ENCODE data around the gene THY1.
"Not testable (repeated sequence)": the region's sequence is repeated elsewhere in the genome, so short reads cannot be mapped to it uniquely, and the experiment has no call there.

Gene THY1

DNA sequence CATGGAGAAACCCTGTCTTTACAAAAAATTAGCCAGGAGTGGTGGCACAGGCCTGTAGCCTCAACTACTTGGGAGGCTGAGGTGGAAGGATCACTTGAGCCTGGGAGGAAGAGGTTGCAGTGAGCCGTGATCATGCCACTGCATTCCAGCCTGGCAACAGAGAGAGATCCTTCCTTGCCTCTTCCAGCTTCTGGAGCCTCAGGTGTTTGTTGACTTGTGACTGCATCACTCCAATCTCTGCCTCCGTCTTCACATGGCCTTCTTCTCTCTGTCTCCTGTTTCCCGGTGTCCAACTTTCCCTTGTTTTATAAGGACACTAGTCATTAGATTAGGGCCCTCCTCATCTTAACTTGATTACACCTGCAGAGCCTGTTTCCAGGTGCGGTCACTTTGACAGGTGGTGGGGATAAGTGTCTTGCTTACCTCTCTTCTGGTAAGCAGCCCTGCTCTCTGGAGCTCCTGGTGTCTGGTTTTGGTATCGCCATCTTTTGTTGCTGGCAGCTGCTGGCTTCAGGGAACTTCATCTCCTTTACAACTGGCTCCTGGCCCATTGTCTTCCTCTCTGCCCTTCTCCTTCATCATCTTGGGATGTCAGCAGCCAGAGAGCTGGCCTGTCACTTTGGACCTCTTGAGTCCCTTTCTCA lies 33.2 kb downstream of the THY1 start:
- in situ Hi-C loops (cut with MboI; ENCODE audit: low sequenced_read_pairs) = no loop called here

DNA sequence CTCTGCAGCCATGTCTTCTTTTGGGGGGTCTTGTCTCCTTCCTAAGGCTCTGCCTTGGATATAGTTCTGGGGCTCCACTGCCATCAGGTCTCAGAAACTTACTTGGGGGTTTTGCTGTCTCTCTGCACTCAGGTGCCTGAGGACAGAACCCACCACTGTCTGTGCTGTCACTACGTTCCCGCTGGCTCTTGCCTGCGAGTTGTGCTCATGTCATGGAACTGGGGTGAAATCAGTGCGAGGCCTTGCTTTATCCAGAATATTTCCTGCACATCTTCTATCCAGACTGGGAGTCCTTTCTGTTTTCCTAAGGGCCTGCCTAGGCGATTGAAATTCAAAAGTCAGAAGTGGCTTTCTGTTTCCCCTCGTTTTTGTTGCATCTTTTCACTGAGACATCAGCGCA lies 34.9 kb downstream of the THY1 start:
- in situ Hi-C loops (cut with MboI; ENCODE audit: low sequenced_read_pairs) = no loop called here

DNA sequence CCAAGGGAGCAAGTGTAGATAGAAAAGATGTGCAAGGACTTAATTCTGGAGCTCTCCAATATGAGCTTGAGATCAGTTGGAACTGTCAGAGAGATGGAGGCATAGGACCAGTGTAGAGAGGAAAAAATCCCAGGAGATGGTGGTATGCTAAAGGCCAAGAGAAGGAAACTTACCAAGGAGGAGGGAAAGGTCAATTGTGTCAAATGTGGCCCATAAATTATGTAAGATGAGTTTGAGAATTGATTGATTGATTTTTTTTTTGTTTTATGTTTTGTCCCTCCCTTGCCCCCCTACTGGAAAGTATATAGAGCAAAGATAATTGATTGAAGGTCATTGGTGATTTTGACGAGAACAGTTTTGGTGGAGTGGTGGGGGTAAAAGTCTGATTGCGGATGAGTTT lies 38.6 kb downstream of the THY1 start:
- in situ Hi-C loops (cut with MboI; ENCODE audit: low sequenced_read_pairs) = no loop called here

DNA sequence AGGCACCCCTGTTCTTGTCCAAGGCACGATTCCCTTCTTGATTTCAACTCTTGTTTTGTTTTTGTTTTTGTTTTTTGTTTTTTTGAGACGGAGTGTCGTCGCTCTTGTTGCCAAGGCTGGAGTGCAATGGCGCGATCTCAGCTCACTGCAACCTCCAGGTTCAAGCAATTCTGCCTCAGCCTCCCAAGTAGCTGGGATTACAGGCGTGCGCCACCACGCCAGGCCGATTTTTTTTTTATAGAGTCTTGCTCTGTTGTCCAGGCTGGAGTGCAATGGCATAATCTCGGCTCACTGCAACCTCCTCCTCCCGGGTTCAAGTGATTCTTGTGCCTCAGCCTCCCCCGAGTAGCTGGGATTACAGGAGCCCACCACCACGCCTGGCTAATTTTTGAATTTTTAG lies 40.5 kb downstream of the THY1 start:
- in situ Hi-C loops (cut with MboI; ENCODE audit: low sequenced_read_pairs) = not testable (repeated sequence)

DNA sequence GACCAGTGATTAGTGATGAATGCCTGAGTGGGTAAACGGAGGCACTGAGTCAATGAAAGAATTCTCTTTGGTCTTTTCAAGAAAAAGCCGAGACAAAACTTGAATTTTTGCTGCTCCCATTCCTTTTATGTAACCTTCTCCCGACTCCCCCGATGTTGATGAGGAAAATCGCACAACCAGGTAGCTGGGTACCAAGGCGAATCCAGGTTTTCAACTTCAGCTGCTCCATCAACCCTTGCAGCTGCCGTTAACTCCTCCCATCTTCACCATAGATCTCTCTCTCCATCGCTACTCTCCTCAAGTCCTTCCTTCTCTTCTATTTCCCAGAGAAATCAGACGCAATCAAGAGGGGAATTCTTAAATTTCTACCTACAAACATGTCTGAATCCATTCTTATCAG lies 40.9 kb downstream of the THY1 start:
- in situ Hi-C loops (cut with MboI; ENCODE audit: low sequenced_read_pairs) = no loop called here

DNA sequence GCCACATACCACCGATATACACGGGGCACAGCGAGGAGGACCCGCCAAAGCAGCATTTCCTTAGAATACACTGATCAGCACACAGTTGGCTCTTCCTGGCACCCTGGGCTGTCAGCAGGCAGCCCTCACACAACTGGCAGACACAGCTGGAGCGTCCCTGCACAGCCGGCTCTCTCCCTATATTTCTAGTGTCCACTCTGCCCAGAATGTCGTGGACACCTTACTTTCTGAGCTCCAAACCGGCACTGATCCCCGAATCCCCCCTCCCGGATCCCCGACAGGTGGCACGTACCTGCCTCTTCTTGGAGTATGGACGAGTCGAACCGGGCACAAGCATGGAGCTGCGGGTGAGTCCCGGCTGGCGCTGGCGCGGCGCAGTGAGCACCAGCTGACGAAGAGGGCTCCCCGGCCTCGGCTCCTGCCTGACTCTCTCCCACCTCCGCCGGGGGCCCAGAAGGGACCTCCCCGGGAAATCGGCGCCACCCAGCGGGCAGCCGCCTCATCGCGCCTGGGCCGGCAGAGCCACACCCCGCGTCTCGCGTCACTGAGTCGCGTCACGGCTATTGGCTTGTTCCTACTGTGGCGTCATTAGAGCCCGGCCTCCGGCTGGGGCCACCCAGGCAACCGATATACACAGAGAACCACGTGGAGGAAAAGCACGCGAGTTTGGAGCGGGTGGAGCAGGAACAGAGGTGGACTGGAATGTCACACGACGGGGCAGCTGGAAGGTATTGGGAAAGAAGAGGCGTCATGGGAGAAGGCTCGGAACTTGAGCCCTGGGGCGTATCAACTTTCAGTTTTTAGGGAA lies 41.6 kb downstream of the THY1 start, which contains the start of gene USP2:
USP2 (minus strand) TSS at position 510 of the 808 bp plus-strand sequence. CDS start 8,210 bp downstream, outside the sequence.
- in situ Hi-C loops (cut with MboI; ENCODE audit: low sequenced_read_pairs) = no loop called here

DNA sequence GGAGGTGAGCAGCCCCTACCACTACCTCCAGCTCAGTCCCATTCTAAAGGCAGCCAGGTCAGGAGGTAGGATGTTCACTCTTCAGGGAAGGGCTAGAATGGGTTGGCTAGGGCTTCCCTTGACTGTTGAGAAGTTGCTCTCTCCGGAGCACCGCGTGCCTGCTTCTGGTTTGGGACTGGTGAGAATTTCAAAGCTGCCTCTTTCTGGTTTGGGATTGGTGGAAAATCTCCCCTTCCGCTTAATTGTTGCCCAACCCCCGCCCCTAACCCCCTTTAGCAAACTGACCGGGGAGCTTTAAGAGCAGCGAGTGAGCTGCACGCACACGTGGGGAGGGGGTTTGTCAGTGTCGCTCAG lies 42.2 kb downstream of the THY1 start:
- in situ Hi-C loops (cut with MboI; ENCODE audit: low sequenced_read_pairs) = no loop called here

DNA sequence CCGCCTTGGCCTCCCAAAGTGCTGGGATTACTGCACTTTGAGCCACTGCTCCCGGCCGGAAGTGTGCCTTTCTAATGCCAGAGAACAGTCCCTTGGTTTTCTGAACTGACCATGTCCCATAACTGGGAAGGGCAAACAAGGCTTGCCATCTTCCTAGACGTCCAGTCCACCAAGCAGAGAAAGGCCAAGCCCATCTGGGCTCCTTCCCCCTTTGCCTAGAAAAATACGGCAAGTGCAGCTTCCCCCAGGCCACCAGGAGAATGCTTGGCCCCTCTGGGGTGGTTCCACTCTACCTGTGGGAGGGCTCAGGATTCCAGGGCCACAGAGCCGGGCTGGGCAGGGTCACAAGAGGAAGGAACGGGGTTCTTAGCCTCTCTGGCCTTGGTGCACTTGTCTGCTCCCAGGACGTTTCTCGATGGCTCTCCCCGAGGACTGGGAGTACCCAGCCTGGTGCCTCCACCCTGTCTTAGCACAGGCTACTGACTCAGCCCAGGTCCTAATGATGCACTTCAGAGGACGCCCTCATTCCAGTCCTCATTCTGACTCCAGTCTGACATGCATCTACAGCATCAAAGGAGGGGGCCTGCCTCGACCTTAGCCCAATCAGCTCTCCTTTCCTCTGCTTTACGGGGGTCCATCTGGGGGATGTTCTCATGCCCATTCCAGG lies 42.7 kb downstream of the THY1 start:
- in situ Hi-C loops (cut with MboI; ENCODE audit: low sequenced_read_pairs) = no loop called here

DNA sequence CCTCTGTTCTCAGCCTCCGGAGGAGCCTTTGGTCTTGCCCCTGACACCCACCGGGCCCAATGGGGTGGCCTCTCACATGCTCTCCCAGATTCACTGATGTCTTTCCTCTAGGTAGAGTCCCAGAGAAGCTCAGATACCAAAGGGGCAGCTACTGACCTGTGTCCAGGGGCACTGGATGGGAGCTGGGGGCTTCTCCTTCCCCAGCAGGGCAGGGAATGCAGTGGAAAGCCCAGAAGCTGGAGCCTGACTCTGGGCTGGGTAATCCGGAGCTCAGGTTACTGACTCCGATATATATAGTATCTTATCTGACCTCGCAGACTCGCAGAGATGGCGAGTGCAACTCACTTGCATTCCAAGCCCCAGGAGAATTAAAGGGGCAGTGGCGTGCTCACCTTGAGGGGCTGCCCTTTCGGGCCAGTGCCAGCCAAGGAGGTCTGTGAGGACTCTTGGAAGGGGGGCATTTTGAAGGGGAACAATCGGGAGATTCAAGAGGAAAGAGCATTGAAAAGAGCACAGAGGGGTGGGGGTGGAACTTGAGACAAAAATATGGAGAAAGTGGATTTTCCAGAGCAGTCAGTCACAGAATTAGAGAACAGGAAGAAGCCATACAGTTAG lies 44.0 kb downstream of the THY1 start:
- in situ Hi-C loops (cut with MboI; ENCODE audit: low sequenced_read_pairs) = no loop called here

DNA sequence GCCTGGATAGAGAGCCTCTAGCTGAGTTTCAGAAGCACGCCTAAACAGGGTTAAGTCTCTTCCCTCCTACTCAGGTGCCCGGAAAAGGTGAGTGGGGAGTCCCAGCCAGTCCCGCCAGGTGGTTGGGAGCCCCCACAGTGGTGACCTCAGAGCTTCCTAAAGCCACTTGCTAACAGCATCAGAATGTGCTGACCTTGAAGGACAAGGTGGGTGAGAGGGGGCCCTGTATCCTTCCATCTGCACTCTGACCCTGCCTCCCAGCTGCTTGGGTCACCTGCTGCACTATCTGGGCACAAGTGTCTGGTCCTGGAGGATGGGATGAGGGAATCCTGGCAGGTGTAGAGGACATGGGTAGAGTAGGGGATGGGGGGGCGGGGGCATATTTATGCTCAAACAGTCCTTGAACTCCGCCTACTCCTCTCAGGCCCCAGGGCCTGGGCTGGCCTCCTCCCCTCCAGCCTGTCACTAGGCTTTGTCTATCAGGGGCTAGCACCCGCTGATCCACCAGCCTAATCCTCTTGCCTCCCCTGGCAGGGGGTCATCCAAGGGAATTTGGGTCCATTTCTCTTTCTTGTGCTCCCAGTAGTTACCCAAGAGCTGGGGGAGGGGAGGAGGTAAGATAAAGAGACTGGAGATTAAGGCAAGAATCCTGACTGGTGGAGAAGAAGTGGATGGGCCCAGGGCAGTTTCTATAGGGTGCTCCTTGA lies 44.9 kb downstream of the THY1 start:
- in situ Hi-C loops (cut with MboI; ENCODE audit: low sequenced_read_pairs) = no loop called here

DNA sequence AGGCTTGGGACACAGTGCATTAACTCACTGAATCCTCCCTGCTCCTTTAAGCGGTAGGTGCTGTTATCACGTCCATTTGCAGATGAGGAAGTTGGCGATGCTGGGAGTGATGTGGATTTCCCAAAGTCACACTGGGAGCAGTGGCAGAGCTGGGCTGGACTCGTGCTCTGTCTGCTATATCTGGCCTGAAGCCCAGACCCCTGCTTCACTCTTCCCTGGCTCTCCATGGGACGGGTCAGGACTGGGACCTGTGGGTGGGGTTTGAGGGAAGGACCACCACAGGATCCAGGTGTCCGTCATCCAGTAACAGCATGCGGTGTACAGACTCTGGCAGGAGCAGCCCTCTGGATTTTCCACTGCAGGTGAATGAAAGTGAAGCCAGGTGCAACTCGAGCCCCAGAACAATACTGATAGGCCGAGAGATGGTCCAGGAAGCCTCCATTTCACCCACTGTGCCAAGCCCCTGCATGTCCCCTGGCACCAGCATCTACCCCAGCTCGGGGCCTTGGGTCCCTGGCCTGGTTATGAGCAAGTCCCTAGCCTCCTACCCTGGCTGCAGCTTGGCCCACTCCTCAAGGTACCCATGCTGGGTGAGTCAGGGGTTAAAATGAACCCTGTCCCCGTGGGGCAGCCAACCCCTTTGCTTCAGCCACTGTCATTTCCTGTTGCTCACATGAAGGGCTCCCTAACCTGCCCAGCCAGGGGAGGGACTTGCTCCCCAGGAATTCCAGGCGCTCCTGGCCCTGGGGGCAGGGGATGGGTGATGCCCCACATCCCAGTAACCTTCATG lies 45.7 kb downstream of the THY1 start:
- in situ Hi-C loops (cut with MboI; ENCODE audit: low sequenced_read_pairs) = no loop called here

DNA sequence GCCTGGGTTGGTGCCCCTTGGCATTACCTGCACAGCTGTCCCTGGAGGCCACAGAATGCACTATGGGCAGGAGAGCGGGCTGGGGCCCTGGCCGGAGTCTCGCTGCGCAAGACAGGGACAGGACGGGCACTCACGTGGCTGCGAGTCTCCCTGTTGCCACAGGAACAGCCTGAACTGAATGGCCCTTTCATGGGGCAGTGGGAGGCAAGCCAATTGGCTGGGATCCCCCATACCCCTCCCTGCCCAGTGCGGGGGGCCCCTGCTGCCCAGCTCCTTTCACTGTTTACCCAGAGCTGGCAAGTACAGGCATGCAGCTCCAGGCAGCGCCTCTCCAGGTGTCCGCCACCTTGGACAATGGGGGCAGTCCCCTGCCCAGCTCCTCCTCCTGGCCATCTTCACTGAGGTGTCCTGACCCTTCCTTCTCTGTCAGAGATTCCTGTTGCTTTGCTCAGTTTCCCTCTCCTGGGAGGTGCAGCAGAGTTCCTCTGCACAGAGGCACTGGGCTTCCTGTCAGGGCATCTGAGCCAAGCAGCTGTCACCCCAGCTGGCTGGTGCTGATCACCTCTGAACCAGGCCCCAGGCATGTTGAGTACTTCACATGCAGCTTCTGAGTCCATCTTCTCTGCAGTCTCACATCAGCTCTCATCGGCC lies 46.6 kb downstream of the THY1 start:
- in situ Hi-C loops (cut with MboI; ENCODE audit: low sequenced_read_pairs) = no loop called here

DNA sequence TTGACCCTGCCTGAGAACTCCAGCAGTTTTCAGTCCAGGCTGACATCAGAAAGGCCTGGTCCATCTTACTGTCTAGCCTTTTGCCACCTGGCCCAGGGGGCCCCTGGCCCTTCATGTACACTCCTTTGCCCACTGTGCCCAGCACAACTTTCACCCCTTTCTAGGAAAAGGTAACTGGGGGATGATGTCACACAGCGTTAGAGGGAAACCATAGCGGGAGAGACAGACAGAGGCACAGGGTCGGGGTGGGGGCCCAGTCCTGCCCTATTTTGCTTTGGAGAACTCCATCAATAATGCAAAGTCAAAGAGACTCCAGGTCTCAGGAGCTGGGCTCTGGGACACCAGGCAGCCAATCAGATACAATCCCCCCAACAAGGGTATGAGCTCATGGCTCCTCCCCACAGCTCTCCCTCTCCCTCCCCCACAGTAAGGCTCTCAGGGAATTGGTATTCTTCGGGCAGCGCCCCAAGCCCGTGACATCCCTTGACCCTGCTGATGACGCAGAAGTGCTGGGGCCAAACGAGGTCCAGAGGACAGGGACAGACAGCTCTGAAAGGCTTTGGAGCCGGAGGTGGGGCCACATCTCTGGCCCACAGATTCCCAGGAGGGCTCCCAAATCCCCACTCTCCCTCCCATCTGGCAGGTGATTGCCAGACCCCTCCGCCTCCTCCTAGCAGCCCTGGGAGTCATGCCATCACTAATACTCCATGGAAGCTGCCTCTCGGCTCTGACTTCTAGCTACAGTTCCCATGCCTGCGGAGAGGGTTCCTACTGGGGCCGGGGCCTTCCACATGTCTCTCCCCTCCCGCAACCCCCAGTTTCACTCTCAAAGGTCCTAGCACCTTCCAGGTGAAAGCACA lies 47.4 kb downstream of the THY1 start:
- in situ Hi-C loops (cut with MboI; ENCODE audit: low sequenced_read_pairs) = no loop called here

DNA sequence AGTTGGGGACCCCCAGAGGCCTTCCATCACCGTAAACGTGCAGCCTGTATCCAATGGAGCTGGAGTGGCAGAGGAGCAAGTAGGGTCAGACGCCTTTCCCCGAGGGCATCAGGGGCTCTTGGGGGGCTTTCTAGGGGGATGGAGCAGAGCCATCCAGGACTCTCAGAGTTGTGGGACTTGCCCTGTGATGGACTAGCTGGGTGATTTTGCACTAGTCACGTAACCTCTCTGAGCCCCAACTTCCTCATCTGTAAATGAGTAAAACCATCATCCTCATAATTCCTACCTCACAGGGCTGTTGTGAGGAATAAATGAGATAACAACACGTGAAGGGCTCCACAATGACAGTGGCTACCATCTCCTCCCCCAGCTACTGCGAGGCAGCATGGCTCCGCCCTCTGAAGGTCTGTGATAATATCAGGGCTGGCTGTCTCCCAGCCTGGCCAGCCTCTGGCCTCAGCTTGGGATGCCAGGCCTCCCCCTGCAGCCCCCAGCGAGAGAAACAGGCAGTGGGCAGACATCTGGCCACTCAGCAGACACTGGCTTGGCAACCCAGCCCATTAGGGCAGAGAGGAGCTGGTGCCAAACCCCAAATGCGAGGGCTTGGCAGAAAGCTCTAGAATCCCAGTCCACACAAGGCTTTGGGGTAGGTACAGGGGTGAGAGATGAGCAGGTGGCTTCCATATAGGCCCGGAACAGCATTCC lies 48.2 kb downstream of the THY1 start:
- in situ Hi-C loops (cut with MboI; ENCODE audit: low sequenced_read_pairs) = no loop called here

DNA sequence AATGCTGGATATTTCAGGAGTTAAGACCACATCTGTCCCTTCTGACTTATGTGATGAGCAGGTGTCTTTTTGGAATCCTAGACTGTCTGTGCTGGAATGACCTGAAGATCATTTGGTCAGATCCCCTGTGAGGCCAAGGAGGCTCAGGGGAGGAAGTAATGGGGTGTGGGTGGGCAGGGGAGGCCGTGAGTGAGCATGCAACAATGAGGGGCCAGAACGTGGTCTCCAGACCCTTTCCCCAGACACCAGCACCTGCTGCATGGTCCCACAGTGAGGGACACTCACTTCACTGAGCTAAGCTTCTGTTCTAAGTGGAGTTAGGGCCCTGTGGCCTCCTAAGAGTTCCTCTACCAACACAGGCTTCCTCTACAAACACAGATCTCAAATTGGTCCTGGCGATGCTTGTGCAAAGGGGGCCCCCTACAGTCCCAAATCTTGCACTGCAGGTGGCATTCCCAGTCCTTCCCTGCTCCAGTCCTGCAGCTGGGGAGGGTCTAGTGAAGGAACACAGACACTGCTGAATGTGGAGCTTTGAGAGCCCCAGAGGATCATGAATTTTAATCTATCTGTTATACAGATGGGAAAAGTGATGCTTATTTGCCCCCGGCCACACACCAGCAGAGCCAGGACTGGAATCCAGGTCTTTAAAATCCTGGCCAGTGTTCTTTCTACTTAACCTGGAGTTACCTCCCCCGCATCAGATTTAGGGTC lies 48.9 kb downstream of the THY1 start:
- in situ Hi-C loops (cut with MboI; ENCODE audit: low sequenced_read_pairs) = no loop called here

DNA sequence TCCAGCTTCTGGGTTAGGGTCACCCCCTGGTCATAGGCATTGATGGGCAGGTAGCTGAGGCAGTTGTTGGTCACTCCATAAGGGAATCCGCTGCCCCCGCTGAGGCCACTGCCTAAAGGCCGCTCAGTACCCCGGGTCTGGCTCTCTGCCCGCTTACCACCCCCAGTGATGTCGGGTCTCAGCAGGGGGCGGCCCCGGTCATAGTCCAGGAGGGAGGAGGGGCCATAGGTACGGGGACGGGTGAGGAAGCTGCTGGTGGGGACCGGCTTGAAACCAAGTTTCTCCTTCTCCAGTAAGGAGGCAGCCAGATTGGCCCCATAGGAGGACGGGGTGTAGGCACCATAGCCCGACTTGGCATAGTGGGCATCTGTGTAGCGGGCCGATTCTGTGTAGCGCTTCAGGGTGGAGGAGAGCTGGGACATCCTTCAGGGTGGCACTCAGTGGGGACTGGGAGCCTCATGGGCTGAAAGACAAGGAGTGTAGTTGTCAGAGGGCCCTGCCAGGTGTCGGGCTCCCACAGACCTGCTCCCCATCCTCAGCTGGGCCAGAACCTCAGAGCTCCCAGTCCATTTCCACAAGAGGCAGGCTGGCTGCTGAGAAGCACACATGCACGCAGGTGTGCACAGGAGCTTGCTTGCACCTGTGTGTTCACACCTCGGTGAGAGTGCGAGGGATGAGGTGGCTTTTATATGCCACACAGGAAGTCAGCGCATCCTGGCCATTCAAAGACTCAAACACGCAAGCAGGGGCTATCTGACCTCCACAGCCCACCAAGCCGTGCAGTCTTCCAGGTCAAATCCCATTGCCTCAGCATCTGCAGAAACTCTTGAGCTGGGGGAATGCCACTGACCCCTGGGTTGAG lies 49.7 kb downstream of the THY1 start:
- in situ Hi-C loops (cut with MboI; ENCODE audit: low sequenced_read_pairs) = no loop called here
